Lung microvascular endothelial cell (primary cell): Measurements from ENCODE around the gene TMOD3. TPM values are rescaled to one million over a fixed set of nuclear protein-coding genes. Genes with fewer than 3 reads are reported as not detected.
A peak's percentile ranks its signal among the peaks of the same experiment; 100 is the strongest.
"Not testable (repeated sequence)": the region's sequence is repeated elsewhere in the genome, so short reads cannot be mapped to it uniquely, and the experiment has no call there.

Source experiments
- DNase-seq, 2 donors: peaks; one replicate each; pipeline versions ENCODE4 v3.0.0 to v3.0.0-alpha.2; 2010; ENCODE audit warnings: low read depth in 2 of 2
- total RNA-seq: library from RNA; depleted of rRNA; stranded (reverse); fragments of >200 nt; gene quantifications from 2 replicates; pipeline ENCODE4 v1.2.1, GENCODE V29; 2014

The TMOD3 gene
- total RNA-seq, 1 donor from 2014 or later: 57.1 TPM

- DNase-seq: no peak
Measured at GRCh38 chr15:51863131-51863530, 33.7 kb downstream of the TMOD3 start.

DNA sequence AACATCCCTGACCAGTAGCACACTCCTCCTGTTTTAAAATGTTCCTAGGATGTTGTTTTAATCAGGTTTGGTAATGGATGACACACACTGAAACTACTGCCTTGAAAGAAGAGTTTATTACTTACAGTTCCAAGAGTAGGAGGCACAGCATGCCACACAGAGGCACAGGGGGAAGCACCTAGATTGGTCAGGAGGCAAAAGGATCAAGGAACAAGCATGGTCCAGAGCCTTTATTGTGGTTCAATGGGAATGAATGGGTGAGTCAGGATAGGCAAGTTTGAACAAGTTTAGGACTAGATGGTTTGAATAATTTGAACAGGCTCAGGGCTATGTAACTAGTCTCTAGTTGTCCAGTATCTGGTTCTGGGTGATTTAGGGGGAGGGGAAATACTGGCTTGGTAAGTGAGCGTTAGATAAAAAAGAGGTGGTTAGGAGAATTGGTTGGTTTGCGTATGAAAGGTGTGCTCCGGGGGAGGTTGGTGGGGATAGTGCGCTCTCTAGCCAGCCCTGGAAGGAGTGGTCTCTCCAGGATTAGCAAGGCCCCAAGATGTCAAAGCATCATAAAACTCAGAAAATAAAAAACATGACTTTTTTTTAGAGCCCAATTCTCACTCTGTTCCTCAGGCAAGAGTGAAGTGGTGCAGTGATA is 35.1 kb downstream of the TMOD3 start:
- DNase-seq: no peak

DNA sequence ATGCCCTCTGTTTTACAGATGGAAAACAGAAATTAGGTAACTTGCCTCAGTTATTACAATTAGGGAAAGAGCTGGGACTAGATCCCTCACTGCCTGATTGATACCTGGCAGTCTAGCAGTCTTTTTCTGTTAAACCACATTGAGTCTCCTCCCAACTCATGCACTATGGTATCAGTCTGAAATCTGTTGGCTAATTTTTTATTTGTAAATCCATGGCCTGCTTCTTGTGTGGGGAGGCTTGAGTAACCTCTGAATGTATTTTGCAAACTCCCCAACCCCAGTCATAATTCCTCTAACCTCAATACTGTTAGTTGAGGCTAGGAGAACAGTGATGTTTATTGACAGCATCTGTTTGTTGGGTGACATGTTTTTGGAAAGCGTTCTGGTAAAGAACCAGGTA is 35.9 kb downstream of the TMOD3 start:
- no peak for DNase-seq

- DNase-seq: no peak
Measured at GRCh38 chr15:51866161-51866560, 36.7 kb downstream of the TMOD3 start.

DNA sequence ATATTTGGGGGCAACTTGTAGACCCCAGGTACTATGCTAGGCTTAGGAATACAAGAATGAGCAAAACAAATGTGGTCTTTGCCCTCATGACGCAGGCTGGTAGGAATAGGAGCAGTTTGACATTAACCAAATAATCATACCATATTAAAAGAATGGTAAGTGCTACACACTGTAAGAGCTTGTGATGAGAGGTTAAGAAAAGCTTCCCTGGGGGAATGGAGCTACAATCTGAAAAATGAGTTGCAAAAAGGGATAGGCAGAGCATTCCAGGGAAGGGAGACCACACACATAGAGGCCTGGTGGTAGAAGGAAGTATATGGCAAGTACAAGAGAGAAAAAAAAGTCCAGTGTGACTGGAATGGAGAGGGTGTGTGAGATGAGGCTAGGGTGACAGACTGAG is 37.3 kb downstream of the TMOD3 start:
- DNase-seq: no peak

- peak; percentile 72 to 83 for DNase-seq
Measured at GRCh38 chr15:51869060-51869421, 39.6 kb downstream of the TMOD3 start.

GRCh38 chr15:51870774-51871173 is 41.3 kb downstream of the TMOD3 start:
- no peak for DNase-seq

GRCh38 chr15:51874751-51875644 is 45.5 kb downstream of the TMOD3 start:
- DNase-seq: peak; percentile 64 to 98

DNA sequence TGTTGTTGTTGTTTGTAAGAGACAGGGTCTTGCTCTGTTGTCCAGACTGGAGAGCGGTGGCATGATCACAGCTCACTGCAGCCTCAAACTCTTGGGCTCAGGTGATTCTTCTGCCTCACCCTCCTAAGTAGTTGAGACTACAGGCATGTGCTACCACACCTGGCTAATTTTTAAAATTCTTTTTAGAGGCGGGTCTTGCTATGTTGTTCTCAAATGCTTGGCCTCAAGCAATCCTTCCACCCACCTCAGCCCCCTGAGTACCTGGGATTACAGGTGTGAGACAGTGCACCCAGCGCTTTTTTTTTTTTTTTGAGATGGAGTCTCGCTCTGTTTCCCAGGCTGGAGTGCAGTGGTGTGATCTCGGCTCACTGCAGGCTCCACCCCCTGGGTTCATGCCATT is 46.7 kb downstream of the TMOD3 start:
- no peak for DNase-seq

DNA sequence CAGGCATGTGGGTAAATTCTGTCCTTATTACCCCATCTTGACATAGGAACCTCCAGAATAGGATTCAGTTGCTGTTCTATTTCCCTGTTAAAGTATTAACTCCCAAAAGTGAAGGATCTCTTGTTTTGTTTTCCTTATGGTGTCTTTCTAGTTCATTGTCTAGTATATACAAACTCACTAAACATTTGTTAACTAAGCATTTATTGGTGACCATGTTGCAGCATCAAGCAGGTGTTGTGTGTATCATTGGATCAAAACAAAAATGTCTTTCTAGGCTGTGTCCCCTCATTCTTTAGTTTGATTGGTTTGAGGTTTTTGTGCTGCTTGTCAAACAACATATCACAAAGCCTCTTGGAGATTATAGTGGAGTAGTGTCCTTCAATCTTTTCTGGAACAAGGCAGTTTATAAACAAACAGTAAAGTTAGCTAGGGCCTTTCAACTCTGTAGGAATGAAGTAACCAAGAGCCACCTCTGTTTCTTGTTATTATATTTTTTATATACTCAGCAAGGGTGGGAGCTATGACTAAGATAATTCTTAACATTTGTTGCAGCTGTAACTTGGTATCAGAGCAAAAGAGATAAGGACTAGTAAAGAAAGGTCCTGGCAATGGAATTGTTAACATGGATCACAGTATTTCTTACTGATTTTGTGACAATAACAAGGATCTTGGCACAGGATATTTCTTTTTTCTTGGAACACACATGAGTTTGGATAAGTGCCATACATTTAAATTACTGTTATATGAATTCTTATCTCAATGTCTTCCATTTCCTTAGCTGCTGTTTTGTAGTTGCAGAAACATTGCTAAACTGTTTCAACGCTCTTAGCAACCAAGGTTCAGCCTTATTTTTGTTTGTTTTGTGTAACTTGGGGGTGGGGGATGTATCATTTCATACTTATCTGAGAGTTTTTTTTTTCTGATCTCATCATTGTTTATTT is 49.3 kb downstream of the TMOD3 start:
- DNase-seq: peak; percentile 94 to 98

DNA sequence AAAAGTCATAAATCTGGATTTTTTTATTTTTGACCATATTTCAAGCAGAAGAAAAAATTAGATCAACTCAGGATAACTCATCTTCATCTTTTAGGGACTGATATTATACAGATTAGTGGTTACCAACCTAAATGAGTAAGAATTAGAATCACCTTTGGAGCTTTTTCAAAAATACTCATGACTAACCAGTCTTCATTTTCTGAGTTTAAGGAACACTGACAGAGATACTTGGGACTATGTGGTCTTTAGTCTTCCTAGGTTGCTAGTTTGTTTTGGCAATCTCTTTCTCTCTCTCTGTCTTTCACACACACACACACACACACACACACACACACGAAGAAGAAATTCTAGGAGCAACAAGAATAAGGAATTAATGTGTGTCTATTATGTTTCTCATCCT is 50.1 kb downstream of the TMOD3 start:
- DNase-seq: peak; percentile 15 to 28

GRCh38 chr15:51883271-51883837 is 53.9 kb downstream of the TMOD3 start:
- DNase-seq: no peak

DNA sequence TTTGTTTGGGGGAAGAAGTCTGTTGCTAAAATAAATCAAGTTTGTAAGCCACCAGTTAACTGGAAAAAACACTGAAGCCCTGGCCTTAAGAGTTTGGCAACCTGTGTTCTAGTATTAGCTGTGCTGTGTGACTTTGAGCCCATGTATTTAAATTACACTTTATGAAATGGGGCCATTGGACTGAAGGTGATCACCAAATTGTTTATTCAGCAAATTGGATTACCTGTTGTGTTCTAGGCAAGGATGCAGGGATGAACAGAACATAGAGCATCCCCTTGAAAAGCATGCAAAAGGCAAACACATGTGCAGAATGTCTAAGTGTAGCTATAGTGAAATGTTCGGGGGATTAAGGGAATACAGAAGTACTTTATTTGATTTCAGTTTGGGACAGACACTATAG is 54.6 kb downstream of the TMOD3 start:
- no peak for DNase-seq

DNA sequence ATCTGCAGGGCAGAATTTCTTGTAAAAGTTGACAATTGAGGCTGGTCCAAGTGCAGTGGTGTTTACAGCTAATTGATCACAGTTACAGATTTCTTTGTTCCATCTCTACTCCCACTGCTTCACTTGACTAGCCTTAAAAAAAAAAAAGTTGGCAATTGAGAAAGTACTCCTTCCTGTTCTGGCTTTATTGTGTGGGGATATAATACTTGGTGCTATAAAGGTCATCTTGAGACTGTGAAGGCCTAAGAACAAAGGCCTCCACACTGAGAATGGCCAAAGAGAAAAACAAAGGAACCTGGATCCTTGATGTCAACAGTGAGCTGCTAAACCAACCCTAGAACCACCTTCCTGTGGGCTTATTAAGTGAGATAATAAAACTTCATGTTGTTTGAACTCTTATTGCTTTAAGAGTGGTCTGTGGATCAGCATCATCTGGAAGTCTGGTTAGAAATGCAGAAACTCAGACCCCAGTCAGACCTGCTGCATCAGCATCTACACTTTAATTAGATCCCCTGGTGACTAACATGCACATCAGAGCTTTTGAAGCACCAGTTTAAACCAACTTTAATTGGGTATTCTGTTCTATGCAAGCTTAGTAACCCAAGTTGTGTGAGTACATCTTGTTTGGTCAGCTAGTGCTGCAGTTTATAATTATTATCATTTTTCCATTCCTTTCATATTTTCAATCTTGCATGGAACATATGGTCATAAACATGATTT is 55.2 kb downstream of the TMOD3 start:
- DNase-seq: peak in 1 of 2 donors; percentile 79

GRCh38 chr15:51885758-51886157 is 56.3 kb downstream of the TMOD3 start:
- DNase-seq: not testable (repeated sequence)

GRCh38 chr15:51887887-51888592 is 58.6 kb downstream of the TMOD3 start:
- no peak for DNase-seq

- peak; percentile 33 to 52 for DNase-seq
Measured at GRCh38 chr15:51888593-51889195, 59.2 kb downstream of the TMOD3 start.

DNA sequence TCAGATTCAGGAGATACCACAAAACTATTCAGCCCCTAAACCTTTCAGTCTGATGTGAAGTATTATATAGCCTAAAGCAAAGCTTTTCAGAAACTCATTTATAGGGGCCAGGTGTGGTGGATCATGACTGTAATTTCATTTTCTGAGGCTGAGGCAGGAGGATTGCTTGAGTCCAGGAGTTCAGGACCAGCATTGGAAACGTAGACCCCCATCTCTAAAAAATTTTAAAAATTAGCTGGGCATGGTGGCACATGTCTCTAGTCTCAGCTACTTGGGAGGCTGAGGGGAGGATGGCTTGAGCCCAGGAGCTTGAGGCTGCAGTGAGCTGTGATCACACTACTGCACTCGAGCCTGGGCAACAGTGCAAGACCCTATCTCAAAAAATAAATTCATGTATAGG is 60.0 kb downstream of the TMOD3 start:
- no peak for DNase-seq

GRCh38 chr15:51904421-51904820 is 75.0 kb downstream of the TMOD3 start:
- DNase-seq: no peak

- DNase-seq: no peak
Measured at GRCh38 chr15:51904931-51905330, 75.5 kb downstream of the TMOD3 start.
